GM18870 (cell line): ENCODE data around the gene WFDC11.

Experiments used
- ATAC-seq: cut with Tn5 transposase; IDR thresholded peaks from one replicate; pipeline ENCODE4 v1.9.1; 2021; ENCODE audit warnings: moderate library complexity; ENCODE audit not compliant: unreplicated experiment

Gene WFDC11

GRCh38 chr20:45629496-45630100 lies 40.4 kb downstream of the WFDC11 start, which contains the start of gene WFDC10A:
Gene WFDC10A (plus strand): TSS chr20:45629739. CDS start chr20:45629814, 75 bp downstream.
- no peak for ATAC-seq

DNA sequence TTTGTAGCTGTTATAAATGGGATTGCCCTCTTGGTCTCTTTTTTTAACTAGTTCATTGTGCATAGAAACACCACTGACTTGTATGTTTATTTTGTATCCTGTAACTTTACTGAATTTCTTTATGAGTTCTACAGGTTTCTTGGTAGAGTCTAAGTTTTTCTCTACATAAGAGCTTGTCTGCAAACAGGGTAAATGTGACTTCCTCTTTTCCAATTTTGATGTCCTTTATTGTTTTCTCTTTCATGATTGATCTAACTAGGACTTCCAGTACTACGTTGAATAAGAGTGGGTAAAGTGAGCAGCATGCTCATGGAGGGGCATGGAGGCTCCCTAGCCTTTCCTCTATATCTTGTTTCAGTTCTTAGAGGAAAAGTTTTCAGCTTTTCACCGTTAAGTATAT lies 43.5 kb downstream of the WFDC11 start:
- no peak for ATAC-seq

GRCh38 chr20:45621593-45621992 lies 48.4 kb downstream of the WFDC11 start:
- no peak for ATAC-seq

DNA sequence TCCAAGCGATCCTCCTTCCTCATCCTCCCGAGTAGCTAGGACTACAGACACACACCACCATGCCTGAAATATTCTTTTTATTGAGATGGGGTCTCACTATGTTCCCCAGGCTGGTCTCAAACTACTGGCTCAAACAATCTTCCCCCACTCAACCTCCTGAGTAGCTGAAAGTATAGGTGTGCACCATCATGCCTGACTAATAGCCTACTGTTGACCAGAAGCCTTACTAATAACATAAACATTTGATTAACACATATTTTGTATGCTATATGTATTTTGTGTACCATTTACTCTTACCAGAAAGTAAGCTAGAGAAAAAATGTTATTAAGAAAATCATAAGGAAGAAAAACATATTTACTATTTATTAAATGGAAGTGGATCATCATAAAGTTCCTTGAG lies 52.4 kb downstream of the WFDC11 start:
- no peak for ATAC-seq

GRCh38 chr20:45612314-45612713 lies 57.7 kb downstream of the WFDC11 start:
- no peak for ATAC-seq

- no peak for ATAC-seq
Measured at GRCh38 chr20:45611054-45611453, 59.0 kb downstream of the WFDC11 start.

DNA sequence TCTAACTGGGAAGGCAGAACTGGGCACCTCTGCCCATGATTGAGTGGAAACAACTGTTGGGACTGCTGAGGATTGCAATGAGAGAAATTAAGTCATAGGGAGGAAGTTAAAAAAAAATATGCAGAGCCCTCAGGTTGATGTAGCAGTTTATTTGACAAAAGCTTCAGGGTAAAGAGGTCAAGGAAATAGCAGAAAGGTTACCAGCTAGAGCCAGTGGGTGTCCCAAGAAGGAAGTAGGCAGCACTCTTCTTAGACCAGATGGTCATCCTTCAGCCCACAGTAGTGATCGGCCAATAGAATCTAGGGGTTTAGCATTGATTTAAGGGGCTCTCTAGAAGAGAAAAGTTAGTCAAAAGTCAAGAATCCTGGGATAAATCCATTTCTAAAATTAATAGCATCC lies 62.2 kb downstream of the WFDC11 start:
- ATAC-seq = no peak
